GM12864 (cell line): ENCODE results near the gene INTS4.
"Not testable (repeated sequence)": the region's sequence is repeated elsewhere in the genome, so short reads cannot be mapped to it uniquely, and the experiment has no call there.

Experiments
- DNase-seq: peaks from one replicate; pipeline ENCODE4 v3.0.0-alpha.2; 2011; ENCODE audit warnings: low read depth
- H3K4me3 ChIP-seq: 2 replicates; pipeline ENCODE4 v1.5.1; 2011; ENCODE audit warnings: mild to moderate bottlenecking, low read depth, low read length, control low read depth
- CTCF ChIP-seq: IDR thresholded peaks from 2 replicates; pipeline ENCODE4 v1.5.1; 2011; ENCODE audit warnings: low read depth, mild to moderate bottlenecking, moderate library complexity, low read length, control low read depth, inconsistent platforms; ENCODE audit errors: missing control alignments

Gene INTS4

DNA sequence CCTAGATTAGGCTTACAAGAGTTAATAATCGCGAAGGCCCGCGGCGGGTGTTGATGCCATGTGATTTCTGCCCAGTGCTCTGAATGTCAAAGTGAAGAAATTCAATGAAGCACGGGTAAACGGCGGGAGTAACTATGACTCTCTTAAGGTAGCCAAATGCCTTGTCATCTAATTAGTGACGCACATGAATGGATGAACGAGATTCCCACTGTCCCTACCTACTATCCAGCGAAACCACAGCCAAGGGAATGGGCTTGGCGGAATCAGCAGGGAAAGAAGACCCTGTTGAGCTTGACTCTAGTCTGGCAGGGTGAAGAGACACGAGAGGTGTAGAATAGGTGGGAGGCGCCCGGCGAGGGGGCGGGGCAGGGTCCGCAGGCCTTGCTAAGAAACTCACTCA lies 108.1 kb downstream of the INTS4 start:
- DNase-seq = no peak
- no peak overlapping the region for H3K4me3 ChIP-seq
- TF ChIP-seq CTCF = no peak

DNA sequence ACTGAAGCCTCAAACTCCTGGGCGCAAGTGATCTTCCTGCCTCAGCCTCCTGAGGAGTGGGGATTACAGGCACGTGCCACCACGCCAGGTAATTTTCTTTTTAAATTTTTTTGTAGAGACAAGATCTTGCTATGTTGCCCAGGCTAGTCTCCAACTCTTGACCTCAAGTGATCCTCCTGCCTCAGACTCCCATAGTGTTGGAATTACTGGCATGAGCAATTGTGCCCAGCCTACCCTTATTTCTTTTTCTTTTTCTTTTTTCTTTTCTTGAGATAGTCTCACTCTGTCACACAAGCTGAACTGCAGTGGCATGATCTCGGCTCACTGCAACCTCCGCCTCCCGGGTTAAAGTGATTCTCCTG lies 109.7 kb downstream of the INTS4 start:
- no peak for TF ChIP-seq CTCF
- DNase-seq = no peak
- no peak overlapping the region for H3K4me3 ChIP-seq

DNA sequence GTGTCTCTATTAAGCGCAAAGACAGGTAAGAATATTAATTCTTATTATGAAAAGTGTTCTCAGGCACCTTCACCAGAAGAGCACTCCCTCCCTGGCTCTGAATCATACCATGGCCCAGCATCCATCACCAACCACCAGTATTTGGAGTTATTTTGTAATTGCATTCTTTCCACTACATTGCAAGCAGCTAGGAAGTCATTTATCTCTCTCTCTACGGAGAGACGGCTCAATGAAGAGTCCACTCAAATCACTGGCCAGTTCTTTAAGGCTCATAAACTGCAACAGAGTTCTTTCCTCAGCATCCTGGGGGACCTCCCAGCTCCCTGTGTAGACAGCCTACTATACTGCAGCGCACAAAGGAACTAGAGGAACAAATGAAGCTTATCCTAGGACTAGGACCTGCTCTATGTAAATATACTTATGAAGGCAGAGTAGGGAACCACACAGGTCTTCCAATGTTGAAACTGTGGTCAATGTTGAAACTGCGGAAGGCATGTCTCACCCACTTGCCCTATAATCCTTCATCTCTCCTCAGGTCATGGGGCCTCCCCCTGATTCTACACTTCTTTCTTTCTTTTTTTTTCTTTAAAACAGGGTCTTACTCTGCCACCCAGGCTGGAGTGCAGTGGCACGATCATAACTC lies 110.2 kb downstream of the INTS4 start:
- H3K4me3 ChIP-seq = no peak overlapping the region
- TF ChIP-seq CTCF = no peak
- no peak for DNase-seq

DNA sequence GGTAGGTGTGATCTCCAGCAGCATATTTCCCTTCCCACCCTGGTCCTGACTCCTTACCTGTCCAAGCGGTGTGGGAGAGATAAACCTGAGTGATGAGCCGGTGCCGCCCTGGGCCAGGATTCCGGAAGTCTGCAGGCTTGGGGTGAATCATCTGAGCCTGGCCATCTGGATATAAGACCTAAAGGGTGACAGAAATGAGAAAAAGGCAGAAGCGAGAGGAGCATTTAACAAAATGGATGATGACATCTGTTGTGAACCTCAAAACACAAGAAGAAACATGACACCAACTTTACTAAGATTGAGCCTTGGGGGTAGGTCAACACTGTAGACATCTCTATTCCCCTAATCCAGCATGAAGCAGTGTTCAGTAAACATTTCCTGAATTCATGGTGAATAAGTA lies 110.7 kb downstream of the INTS4 start:
- TF ChIP-seq CTCF = no peak
- no peak overlapping the region for H3K4me3 ChIP-seq
- DNase-seq = no peak

GRCh38 chr11:77882396-77882795 lies 112.1 kb downstream of the INTS4 start:
- TF ChIP-seq CTCF = no peak
- no peak for DNase-seq
- no peak overlapping the region for H3K4me3 ChIP-seq

DNA sequence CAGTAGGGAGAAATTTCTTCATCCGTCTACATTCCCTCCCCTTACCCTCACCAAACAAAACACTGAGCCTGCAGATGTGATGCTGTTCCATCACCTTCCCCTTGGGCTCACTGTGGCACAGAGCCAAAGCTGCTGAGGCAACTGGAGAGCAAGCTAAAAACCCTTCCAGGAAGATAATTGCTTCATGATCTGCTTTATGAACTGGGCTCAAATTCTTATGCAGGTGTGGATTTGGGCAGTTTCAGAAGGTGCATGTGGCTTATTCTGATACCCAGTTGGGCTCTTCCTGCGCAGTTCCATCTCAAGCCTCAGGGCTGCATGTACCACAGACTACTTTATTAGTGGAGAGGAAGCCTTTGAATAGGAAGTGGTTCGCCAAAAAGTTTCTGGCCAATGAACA lies 115.2 kb downstream of the INTS4 start:
- no peak for TF ChIP-seq CTCF
- no peak overlapping the region for H3K4me3 ChIP-seq
- peak; percentile 18 for DNase-seq

DNA sequence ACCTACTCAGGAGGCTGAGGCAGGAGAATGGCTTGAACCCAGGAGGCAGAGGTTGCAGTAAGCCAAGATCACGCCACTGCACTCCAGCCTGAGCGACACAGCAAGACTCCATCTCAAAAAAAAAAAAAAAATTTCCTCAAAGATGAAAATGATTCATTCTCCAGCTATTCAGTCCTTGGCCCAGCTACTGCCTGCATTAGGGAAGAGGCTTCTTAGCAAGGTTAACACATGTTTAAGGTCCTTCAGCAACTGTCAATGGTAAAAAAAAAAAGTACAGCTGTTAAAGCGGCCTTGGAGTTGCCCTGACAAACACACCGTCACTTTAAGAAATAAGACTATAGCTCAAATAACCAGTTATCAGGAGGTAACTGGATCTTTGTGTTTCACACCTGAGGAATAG lies 116.2 kb downstream of the INTS4 start:
- DNase-seq, H3K4me3 ChIP-seq: not testable (repeated sequence)
